NCI-H2196 (cell line): Measurements from ENCODE around the gene PRR20E.
"Not testable (repeated sequence)": the region's sequence is repeated elsewhere in the genome, so short reads cannot be mapped to it uniquely, and the experiment has no call there.

Experiments
- DNase-seq: peaks from one replicate; lab custom pipeline; 2025; ENCODE audit not compliant: unreplicated experiment; lab: John Stamatoyannopoulos, UW

PRR20E gene

GRCh38 chr13:57166897-57167296 lies at the start of gene PRR20E:
TSS of gene PRR20E (plus strand) at chr13:57167197. CDS start at chr13:57167584, 387 bp downstream.
- DNase-seq = not testable (repeated sequence)

GRCh38 chr13:57123681-57124080 lies 43.3 kb upstream of the PRR20E start:
- DNase-seq = peak; percentile 6

- DNase-seq = no peak
Observed at GRCh38 chr13:57128909-57129308, 38.1 kb upstream of the PRR20E start.

GRCh38 chr13:57136093-57136492 lies 30.9 kb upstream of the PRR20E start:
- DNase-seq = no peak

- DNase-seq = no peak
Observed at GRCh38 chr13:57137585-57137984, 29.4 kb upstream of the PRR20E start.

- no peak for DNase-seq
Observed at GRCh38 chr13:57138988-57139387, 28.0 kb upstream of the PRR20E start.

- DNase-seq = not testable (repeated sequence)
Observed at GRCh38 chr13:57139781-57140180, 27.2 kb upstream of the PRR20E start.

- DNase-seq = not testable (repeated sequence)
Observed at GRCh38 chr13:57140235-57140968, 26.6 kb upstream of the PRR20E start, which contains the start of gene PRR20A. TSS of gene PRR20A (plus strand) at chr13:57140918. CDS start at chr13:57141305, 387 bp downstream.

- not testable (repeated sequence) for DNase-seq
Observed at GRCh38 chr13:57147188-57147587, 19.8 kb upstream of the PRR20E start, which contains the start of gene PRR20B. TSS of gene PRR20B (plus strand) at chr13:57147488. CDS start at chr13:57147875, 387 bp downstream.

GRCh38 chr13:57148106-57148505 lies 18.9 kb upstream of the PRR20E start:
- not testable (repeated sequence) for DNase-seq

- DNase-seq = not testable (repeated sequence)
Observed at GRCh38 chr13:57153761-57154160, 13.2 kb upstream of the PRR20E start, which contains the start of gene PRR20C. TSS of gene PRR20C (plus strand) at chr13:57154061. CDS start at chr13:57154448, 387 bp downstream.

- not testable (repeated sequence) for DNase-seq
Observed at GRCh38 chr13:57160332-57160731, 6.7 kb upstream of the PRR20E start, which contains the start of gene PRR20D. TSS of gene PRR20D (plus strand) at chr13:57160632. CDS start at chr13:57161019, 387 bp downstream.

GRCh38 chr13:57191667-57192066 lies 24.7 kb downstream of the PRR20E start:
- DNase-seq = no peak

- DNase-seq = no peak
Observed at GRCh38 chr13:57212989-57213388, 46.0 kb downstream of the PRR20E start.
